Measurements from ENCODE around the gene FAIM2. TPM values are rescaled to one million over a fixed set of nuclear protein-coding genes. Genes with fewer than 3 reads are reported as not detected.

The FAIM2 gene
- total RNA-seq, 2 donors from 2014 or later, result 4.6 to 9.8 TPM

DNA sequence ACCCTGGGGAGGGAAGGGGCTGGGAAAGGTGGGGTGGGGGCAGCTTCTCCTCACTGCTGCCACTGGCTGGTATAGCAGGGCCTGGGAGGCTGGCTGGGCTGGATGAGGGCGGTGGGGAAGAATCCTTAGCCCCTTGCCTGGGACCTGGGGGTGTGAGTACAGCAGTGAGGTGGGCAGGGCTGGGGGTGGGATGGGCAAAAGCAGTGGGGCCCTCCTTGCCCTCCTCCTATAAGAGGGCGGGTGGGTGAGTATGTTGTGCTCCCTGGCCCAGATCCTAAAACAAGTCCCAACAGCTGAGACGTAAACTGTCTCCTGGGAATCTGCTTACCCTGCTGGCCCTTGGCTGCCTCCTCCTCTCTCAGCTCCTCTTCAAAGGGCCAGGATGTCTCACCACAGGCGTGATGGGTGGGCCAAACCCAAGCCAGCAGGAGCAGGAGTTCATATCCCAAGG is 77.7 kb downstream of the FAIM2 start:
- peaks cover 18% of the 10 kb centered on the region for H3K36me3 ChIP-seq
- TF ChIP-seq, protein P1, sequence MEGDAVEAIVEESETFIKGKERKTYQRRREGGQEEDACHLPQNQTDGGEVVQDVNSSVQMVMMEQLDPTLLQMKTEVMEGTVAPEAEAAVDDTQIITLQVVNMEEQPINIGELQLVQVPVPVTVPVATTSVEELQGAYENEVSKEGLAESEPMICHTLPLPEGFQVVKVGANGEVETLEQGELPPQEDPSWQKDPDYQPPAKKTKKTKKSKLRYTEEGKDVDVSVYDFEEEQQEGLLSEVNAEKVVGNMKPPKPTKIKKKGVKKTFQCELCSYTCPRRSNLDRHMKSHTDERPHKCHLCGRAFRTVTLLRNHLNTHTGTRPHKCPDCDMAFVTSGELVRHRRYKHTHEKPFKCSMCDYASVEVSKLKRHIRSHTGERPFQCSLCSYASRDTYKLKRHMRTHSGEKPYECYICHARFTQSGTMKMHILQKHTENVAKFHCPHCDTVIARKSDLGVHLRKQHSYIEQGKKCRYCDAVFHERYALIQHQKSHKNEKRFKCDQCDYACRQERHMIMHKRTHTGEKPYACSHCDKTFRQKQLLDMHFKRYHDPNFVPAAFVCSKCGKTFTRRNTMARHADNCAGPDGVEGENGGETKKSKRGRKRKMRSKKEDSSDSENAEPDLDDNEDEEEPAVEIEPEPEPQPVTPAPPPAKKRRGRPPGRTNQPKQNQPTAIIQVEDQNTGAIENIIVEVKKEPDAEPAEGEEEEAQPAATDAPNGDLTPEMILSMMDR (IDR thresholded peaks at IDR 0.05), result no peak
- H3K9me3 ChIP-seq, result no peaks in the 10 kb centered on the region
- H3K4me3 ChIP-seq, result no peak overlapping the region
- H3K27me3 ChIP-seq, result no peaks in the 10 kb centered on the region
- H3K4me1 ChIP-seq, result peaks cover 0 to 61% of the 10 kb centered on the region in 2 donors
- no peak for DNase-seq (ENCODE audit: low spot score)
- peak overlapping the region; percentile 94 to 95 for H3K27ac ChIP-seq

DNA sequence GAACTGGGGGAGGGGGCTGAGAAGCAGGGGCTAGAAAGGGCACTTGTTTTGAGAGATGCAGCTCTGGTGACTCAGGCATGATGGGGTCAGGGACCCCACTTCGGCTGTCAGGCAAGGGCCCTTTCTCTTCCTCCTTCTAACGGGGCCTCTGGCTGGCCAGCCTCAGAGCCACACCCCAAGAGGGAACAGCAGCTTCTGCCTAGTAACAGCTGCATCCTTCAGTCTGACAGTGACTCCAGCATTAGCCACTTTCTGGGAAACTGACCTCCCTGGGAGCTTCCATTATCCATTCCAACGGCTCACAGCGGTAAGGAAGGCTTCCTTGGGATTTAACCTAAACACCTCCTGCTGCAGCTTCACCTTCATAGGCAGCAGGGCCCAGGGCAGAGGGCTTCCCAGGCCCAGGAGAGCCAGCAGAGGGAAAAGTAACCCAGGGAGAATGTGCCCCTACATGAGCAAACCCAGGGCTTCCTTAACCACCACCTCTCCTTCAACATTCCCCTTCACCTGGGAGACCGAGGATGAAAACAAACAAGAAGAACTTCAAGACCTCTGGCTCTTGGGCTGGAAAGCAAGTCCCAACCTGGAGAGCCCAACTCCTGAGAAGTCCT is 78.2 kb downstream of the FAIM2 start:
- peak overlapping the region; percentile 94 to 95 for H3K27ac ChIP-seq
- peaks cover 18% of the 10 kb centered on the region for H3K36me3 ChIP-seq
- H3K9me3 ChIP-seq, result no peaks in the 10 kb centered on the region
- no peak overlapping the region for H3K4me3 ChIP-seq
- H3K27me3 ChIP-seq, result no peaks in the 10 kb centered on the region
- peak; percentile 76 for DNase-seq (ENCODE audit: low spot score)
- TF ChIP-seq, protein P1 (IDR thresholded peaks at IDR 0.05), result no peak
- H3K4me1 ChIP-seq, result peaks cover 0 to 66% of the 10 kb centered on the region in 2 donors

GRCh38 chr12:49824895-49825294 is 78.8 kb downstream of the FAIM2 start:
- H3K27ac ChIP-seq, result peak overlapping the region; percentile 94 to 95
- H3K36me3 ChIP-seq, result peaks cover 18% of the 10 kb centered on the region
- peaks cover 0 to 72% of the 10 kb centered on the region in 2 donors for H3K4me1 ChIP-seq
- H3K4me3 ChIP-seq, result no peak overlapping the region
- no peaks in the 10 kb centered on the region for H3K27me3 ChIP-seq
- H3K9me3 ChIP-seq, result no peaks in the 10 kb centered on the region
- TF ChIP-seq, protein P1 (IDR thresholded peaks at IDR 0.05), result no peak
- DNase-seq (ENCODE audit: low spot score), result peak; percentile 72

DNA sequence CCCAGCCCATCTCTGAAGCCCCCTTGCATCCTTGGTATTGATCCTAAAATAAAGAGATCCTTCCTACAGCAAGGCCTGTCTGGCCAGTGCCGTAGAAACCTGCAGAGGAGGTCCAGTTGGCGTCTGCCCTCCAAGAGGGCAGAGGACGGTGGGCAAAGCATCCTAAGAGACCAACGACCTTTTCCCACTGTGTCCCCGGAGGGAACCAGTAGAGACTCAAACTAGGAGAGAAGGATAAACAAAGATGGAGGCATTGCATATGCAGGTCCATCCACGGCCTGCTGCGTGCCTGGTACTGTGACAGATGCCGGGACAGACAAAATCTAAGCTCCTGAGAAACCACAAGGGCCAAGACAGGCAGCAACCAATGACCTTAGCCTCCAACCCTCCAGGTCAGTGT is 79.3 kb downstream of the FAIM2 start:
- no peak for DNase-seq (ENCODE audit: low spot score)
- H3K36me3 ChIP-seq, result peaks cover 18% of the 10 kb centered on the region
- H3K4me1 ChIP-seq, result peaks cover 0 to 76% of the 10 kb centered on the region in 2 donors
- peak overlapping the region; percentile 94 to 95 for H3K27ac ChIP-seq
- no peaks in the 10 kb centered on the region for H3K9me3 ChIP-seq
- TF ChIP-seq, protein P1 (IDR thresholded peaks at IDR 0.05), result no peak
- H3K27me3 ChIP-seq, result no peaks in the 10 kb centered on the region
- no peak overlapping the region for H3K4me3 ChIP-seq

GRCh38 chr12:49823951-49824350 is 79.7 kb downstream of the FAIM2 start:
- DNase-seq (ENCODE audit: low spot score), result no peak
- Histone ChIP-seq H3K4me3 (no peak overlapping the region), H3K4me1 (peaks cover 0 to 74% of the 10 kb centered on the region in 2 donors), H3K27me3 (no peaks in the 10 kb centered on the region), H3K27ac (peak overlapping the region; percentile 94 to 95), H3K9me3 (no peaks in the 10 kb centered on the region), H3K36me3 (peaks cover 18% of the 10 kb centered on the region)
- TF ChIP-seq, protein P1 (IDR thresholded peaks at IDR 0.05), result no peak

- Histone ChIP-seq H3K9me3 (no peaks in the 10 kb centered on the region), H3K27ac (no peak overlapping the region), H3K4me3 (no peak overlapping the region), H3K4me1 (peaks cover 0 to 71% of the 10 kb centered on the region in 2 donors), H3K27me3 (no peaks in the 10 kb centered on the region), H3K36me3 (peaks cover 18% of the 10 kb centered on the region)
- no peak for DNase-seq (ENCODE audit: low spot score)
- TF ChIP-seq, protein P1 (IDR thresholded peaks at IDR 0.05), result no peak
Observed at GRCh38 chr12:49823350-49823749, 80.3 kb downstream of the FAIM2 start.

Measured in right atrium auricular region (tissue), 2 donors.